Spleen (tissue), 7 donors: ENCODE measurements around the gene ST6GALNAC5.

Experiments
- POLR2AphosphoS5 ChIP-seq, 3 donors: sonication (generic); formaldehyde crosslinking; IDR thresholded peaks; one replicate each; pipeline ENCODE4 v1.5.1; 2017; ENCODE audit warnings: antibody characterized with exemption in 3 of 3
- TF ChIP-seq, protein P1 (sequence below), 11 experiments: fragments of 200-600 bp in 7 of 11; fragments of 450-650 bp in 4 of 11; sonication (generic) in 4 of 11; IDR thresholded peaks in 8 of 11; conservative IDR thresholded peaks in 3 of 11; 1 replicate in 7 of 11; 2 replicates in 4 of 11; pipeline versions ENCODE4 v1.4.0 to v1.8.0; 2016 to 2021; ENCODE audit warnings: antibody characterized with exemption in 11 of 11, inconsistent platforms in 4 of 11, mild to moderate bottlenecking in 1 of 11
- donor health status: DM: no; HTN: no; CAD: no; lungs with moderate emphysema.
- donor health status: DM: no; HTN: no; CAD: no.
- donor health status: DM: no; HTN: no; CAD: no.

DNA sequence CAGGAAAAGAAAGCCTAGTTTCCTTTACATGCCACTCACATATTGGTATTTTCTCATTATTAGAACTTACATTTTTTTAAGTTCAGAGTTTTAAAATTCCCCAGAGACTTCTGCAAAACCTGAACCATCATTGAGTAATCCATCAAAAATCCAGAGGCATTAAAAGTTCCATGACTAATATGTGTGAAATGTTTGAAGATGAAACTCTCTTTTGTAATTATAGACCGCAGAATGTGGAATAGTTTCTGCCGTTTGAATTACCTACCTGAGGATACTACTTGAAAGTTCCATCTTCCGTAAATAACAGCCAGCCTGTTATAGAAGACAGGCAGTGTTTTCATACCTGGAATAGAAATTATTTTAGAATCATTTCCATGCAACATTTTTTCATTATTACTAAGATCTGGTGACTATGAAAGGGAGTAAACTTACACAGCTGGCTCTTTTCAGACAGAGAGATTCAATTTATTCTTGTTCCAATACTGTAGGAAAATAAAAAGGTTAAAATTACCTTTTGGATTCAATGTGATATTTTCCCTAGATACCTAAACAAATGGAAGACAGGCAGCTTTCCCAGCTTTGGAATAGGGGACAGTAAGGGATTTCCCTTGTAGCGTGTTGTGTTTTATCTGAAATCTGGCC is 131.4 kb downstream of the ST6GALNAC5 start:
- TF ChIP-seq, protein P1, sequence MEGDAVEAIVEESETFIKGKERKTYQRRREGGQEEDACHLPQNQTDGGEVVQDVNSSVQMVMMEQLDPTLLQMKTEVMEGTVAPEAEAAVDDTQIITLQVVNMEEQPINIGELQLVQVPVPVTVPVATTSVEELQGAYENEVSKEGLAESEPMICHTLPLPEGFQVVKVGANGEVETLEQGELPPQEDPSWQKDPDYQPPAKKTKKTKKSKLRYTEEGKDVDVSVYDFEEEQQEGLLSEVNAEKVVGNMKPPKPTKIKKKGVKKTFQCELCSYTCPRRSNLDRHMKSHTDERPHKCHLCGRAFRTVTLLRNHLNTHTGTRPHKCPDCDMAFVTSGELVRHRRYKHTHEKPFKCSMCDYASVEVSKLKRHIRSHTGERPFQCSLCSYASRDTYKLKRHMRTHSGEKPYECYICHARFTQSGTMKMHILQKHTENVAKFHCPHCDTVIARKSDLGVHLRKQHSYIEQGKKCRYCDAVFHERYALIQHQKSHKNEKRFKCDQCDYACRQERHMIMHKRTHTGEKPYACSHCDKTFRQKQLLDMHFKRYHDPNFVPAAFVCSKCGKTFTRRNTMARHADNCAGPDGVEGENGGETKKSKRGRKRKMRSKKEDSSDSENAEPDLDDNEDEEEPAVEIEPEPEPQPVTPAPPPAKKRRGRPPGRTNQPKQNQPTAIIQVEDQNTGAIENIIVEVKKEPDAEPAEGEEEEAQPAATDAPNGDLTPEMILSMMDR (IDR thresholded peaks at IDR 0.05 in 8 of 11, conservative IDR thresholded peaks at IDR 0.05 in 3 of 11), result no peak
- no peak for TF ChIP-seq POLR2AphosphoS5 (IDR thresholded peaks at IDR 0.05)
